Effector CD4-positive, alpha-beta T cell (primary cell): Measurements from ENCODE around the gene FOLH1.
"Not testable (repeated sequence)": the region's sequence is repeated elsewhere in the genome, so short reads cannot be mapped to it uniquely, and the experiment has no call there.

Experiments used
- DNase-seq: peaks from one replicate; pipeline ENCODE4 v3.0.0-alpha.2; 2020

FOLH1 gene

DNA sequence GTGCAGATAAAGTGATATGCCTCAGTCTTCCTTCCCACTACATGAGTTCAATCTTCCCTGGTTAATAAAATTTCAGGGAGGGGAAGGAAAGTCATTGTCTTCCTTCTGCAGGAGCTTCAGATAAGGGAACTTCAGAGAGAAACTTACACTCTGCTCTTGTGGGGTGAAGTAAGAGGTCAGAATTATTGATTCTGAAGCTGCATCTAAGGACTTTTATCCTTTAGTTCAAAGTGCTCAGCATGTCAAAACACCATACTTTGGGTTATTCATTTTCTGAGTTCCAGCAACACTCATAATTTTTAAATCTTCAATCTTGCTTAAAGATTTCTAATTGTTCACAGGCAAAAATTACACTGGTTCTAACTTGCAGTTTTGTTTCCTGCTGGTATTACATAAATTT, 33.0 kb downstream of the FOLH1 start:
- DNase-seq: not testable (repeated sequence)

DNA sequence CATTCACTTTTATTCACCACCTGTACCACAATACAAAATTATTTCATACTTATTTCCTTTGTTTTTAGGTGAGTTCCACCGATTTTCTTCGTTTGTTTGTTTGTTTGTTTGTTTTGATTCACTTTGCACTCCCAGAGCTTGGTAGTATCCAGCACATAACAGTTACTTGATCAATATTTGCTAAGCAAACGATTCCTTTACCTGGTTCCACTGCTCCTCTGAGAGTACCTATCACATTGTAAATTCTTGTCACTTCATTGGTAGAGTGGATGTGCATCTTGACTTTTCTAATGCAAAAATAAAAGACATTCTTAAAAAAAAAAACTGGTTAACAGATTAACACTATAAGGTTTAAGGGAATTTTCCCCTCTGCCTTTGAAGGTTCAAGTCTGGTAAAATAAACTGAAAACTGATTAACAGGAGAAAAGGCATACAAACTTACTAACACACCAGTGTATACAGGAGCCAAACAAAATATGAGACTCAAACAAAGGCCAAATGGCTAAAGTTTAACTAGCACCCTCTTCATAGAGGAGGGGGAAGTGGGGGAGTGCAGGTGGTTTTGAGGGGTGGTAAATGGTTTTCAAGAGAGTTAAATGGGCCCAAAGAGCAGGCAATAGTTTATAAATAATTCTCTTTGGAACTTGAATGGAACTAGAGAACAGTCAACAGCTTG, 33.6 kb downstream of the FOLH1 start:
- DNase-seq: not testable (repeated sequence)

- DNase-seq: not testable (repeated sequence)
Observed at GRCh38 chr11:49171613-49172012, 36.8 kb downstream of the FOLH1 start.

- not testable (repeated sequence) for DNase-seq
Observed at GRCh38 chr11:49169579-49169978, 38.8 kb downstream of the FOLH1 start.

DNA sequence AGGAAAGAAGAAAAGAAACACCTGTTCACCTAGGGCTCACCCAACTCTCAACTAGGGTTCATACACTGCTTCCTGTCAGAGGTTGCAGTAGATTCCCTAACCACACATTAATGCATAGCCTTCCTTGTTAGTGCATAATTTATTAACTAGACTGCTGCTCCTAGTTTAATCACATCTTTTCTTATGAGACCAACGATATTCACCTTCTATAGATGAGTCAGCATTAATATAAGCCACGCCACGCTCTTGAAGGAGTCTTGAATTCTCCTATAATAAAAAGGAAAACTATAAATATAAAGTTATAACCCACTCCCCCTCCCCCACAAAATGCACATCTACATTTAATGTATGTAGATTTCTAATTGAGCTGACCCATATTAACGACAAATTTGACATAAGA, 39.4 kb downstream of the FOLH1 start:
- DNase-seq: not testable (repeated sequence)

GRCh38 chr11:49151211-49151610, 57.2 kb downstream of the FOLH1 start:
- DNase-seq: no peak

DNA sequence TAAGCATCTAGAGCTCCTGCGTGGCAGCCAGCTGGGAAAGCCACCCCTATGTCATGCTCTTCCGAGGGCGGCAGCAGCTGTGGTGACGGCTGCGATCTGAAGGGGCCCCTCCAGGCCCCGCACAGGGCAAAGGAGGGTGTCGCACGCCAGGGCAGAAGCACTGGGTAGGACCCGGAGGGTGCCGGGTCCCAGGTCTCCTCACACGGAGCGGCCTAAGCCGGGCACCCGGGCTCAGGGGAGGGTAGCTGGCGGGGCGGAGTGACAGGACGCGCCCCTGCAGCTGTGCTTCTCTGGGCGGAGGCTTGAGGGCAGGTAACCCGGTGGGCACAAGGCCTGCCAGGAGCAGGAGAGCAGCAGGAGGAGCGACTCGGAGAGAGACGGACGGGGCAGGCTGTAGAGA, 106.0 kb downstream of the FOLH1 start:
- DNase-seq: not testable (repeated sequence)
